ENCODE results near the gene DNAJA4. TPM values are rescaled to one million over a fixed set of nuclear protein-coding genes. Genes with fewer than 3 reads are reported as not detected.

The DNAJA4 gene
- total RNA-seq, 2 experiments from 2014 or later: 47.0 to 48.5 TPM

DNA sequence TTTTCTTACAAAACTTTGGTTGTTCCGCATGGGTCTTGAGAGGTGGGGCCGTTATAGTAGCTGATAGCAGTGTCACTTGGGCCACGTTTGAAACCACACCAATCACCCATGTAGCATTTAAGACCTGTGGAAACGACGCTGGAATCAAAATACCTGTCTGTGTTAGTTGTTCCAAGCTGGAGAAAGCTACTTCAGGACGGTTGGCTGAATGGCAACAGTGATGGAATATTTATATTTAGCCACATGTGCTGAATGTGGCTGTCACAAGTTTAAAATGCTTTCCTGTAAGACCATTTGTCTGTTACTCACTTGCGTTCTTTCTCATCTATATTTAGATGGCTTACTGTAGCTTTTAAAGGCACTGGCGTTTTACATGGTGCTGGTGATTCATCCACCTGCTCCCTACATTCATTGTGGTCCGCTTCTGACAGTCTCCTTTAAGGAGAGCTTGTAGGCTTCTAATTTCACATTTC is 1.4 kb downstream of the DNAJA4 start:
- Histone ChIP-seq H3K9me3 (ENCODE audit: control insufficient read depth in 1 of 2, insufficient read depth in 1 of 2, low read length in 2 of 2) (no peaks in the 10 kb centered on the region), H3K36me3 (ENCODE audit: insufficient read depth, low read length) (peaks cover 1% of the 10 kb centered on the region), H3K27me3 (ENCODE audit: control insufficient read depth in 1 of 2, insufficient read depth in 2 of 2, low read length in 2 of 2) (no peaks in the 10 kb centered on the region), H3K27ac (ENCODE audit: low read depth in 1 of 2, low read length in 2 of 2) (no peak overlapping the region), H3K4me3 (ENCODE audit: low read length) (peak overlapping the region; percentile 70), H3K4me1 (ENCODE audit: insufficient read depth, low read length) (peaks cover 27% of the 10 kb centered on the region)
- POLR2A ChIA-PET: interaction anchor here (0.9 to 3.7 kb wide), 10 partner anchors 34 to 608 kb away, joined by 3 to 63 read pairs (median 7); partner anchors contain the start of genes CIB2, IREB2, MORF4L1 and PSMA4
- H3K9me3 Mint-ChIP-seq: no peaks in the 10 kb centered on the region
- intact Hi-C loops (cut with DNase I, micrococcal nuclease): loop anchor here in 1 of 2 experiments (2.0 kb wide), 1 partner anchor 33 kb away; the partner anchor contains the start of gene SKIC8
- no peak for ATAC-seq (ENCODE audit: poor library complexity)
- H3K4me3 Mint-ChIP-seq: peak overlapping the region; percentile 89
- H3K27me3 Mint-ChIP-seq: no peaks in the 10 kb centered on the region
- peaks cover 13% of the 10 kb centered on the region for H3K36me3 Mint-ChIP-seq (ENCODE audit: low read depth)
- TF ChIP-seq, protein P1, sequence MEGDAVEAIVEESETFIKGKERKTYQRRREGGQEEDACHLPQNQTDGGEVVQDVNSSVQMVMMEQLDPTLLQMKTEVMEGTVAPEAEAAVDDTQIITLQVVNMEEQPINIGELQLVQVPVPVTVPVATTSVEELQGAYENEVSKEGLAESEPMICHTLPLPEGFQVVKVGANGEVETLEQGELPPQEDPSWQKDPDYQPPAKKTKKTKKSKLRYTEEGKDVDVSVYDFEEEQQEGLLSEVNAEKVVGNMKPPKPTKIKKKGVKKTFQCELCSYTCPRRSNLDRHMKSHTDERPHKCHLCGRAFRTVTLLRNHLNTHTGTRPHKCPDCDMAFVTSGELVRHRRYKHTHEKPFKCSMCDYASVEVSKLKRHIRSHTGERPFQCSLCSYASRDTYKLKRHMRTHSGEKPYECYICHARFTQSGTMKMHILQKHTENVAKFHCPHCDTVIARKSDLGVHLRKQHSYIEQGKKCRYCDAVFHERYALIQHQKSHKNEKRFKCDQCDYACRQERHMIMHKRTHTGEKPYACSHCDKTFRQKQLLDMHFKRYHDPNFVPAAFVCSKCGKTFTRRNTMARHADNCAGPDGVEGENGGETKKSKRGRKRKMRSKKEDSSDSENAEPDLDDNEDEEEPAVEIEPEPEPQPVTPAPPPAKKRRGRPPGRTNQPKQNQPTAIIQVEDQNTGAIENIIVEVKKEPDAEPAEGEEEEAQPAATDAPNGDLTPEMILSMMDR (IDR thresholded peaks at IDR 0.05): no peak
- peak overlapping the region; percentile 94 for H3K27ac Mint-ChIP-seq
- CTCF ChIA-PET: interaction anchor here (1.0 to 1.5 kb wide), 5 partner anchors 14 to 158 kb away, joined by 3 to 8 read pairs (median 4); partner anchors contain the start of genes IDH3A and SKIC8
- peak in 2 of 14 experiments; percentile 5 to 28 for DNase-seq
- H3K4me1 Mint-ChIP-seq (ENCODE audit: low read depth): peaks cover 41% of the 10 kb centered on the region

DNA sequence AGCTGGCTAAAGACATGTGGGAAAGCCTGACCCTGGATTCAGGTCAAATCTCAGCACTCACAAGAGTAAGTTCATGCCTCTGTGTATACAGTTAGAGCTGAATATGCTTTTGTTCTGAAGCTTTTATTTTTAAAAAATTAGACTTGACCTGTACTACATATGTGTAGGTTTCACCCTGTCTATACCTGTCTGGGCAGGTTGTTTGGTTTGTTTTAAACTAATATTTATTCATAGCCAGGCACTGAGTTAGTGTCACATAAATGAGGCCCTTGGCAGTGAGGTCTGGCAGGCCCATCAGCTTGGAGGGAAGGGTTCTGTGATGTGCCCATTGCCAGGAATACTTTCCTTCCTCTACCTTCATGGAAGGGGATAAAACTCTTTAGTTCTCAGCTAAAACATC is 1.9 kb downstream of the DNAJA4 start:
- Mint-ChIP-seq H3K27ac (peak overlapping the region; percentile 94), H3K4me1 (ENCODE audit: low read depth) (peaks cover 41% of the 10 kb centered on the region), H3K4me3 (peak overlapping the region; percentile 89), H3K9me3 (no peaks in the 10 kb centered on the region), H3K27me3 (no peaks in the 10 kb centered on the region), H3K36me3 (ENCODE audit: low read depth) (peaks cover 17% of the 10 kb centered on the region)
- DNase-seq: no peak
- H3K4me3 ChIP-seq (ENCODE audit: low read length): no peak overlapping the region
- peaks cover 2% of the 10 kb centered on the region for H3K36me3 ChIP-seq (ENCODE audit: insufficient read depth, low read length)
- no peaks in the 10 kb centered on the region for H3K27me3 ChIP-seq (ENCODE audit: control insufficient read depth in 1 of 2, insufficient read depth in 2 of 2, low read length in 2 of 2)
- CTCF ChIA-PET: interaction anchor here (1.0 to 1.2 kb wide), 3 partner anchors 13 to 117 kb away, joined by 3 to 4 read pairs (median 4); partner anchors contain the start of genes IDH3A and SKIC8
- no peak overlapping the region for H3K27ac ChIP-seq (ENCODE audit: low read depth in 1 of 2, low read length in 2 of 2)
- no peak for ATAC-seq (ENCODE audit: poor library complexity)
- intact Hi-C loops (cut with DNase I, micrococcal nuclease): loop anchor here in 1 of 2 experiments (2.0 kb wide), 1 partner anchor 33 kb away; the partner anchor contains the start of gene SKIC8
- H3K4me1 ChIP-seq (ENCODE audit: insufficient read depth, low read length): peaks cover 27% of the 10 kb centered on the region
- POLR2A ChIA-PET: interaction anchor here (1.0 to 3.7 kb wide), 6 partner anchors 33 to 607 kb away, joined by 3 to 63 read pairs (median 12); partner anchors contain the start of genes IREB2, MORF4L1, PSMA4 and SKIC8
- TF ChIP-seq, protein P1 (IDR thresholded peaks at IDR 0.05): no peak
- no peaks in the 10 kb centered on the region for H3K9me3 ChIP-seq (ENCODE audit: control insufficient read depth in 1 of 2, insufficient read depth in 1 of 2, low read length in 2 of 2)

DNA sequence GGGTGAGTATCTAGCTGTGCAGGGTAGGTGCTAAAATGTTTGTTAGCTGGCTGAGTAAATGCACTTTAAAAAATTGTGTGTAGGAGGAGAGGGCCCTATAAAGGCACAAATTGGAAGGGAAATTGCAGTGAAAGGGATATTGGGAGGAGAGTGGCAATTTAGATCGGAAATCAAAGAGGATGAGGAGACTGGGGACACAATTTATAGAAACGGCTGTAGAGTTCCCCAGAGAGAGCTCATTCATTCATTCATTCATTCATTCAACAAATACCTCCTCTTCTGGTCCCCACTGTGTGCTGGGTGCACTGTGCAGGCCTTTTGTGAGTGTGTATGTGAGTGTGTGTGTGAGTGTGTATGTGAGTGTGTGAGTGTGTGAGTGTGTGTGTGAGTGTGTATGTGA is 2.4 kb downstream of the DNAJA4 start:
- H3K4me3 ChIP-seq (ENCODE audit: low read length): no peak overlapping the region
- peaks cover 27% of the 10 kb centered on the region for H3K4me1 ChIP-seq (ENCODE audit: insufficient read depth, low read length)
- H3K9me3 ChIP-seq (ENCODE audit: control insufficient read depth in 1 of 2, insufficient read depth in 1 of 2, low read length in 2 of 2): no peaks in the 10 kb centered on the region
- CTCF ChIA-PET: interaction anchor here (0.6 to 1.0 kb wide), 2 partner anchors 33 to 1177 kb away, joined by 4 read pairs; partner anchors contain the start of gene SKIC8
- peak overlapping the region; percentile 94 for H3K27ac Mint-ChIP-seq
- no peak overlapping the region for H3K27ac ChIP-seq (ENCODE audit: low read depth in 1 of 2, low read length in 2 of 2)
- no peaks in the 10 kb centered on the region for H3K9me3 Mint-ChIP-seq
- POLR2A ChIA-PET: interaction anchor here (1.0 to 3.7 kb wide), 3 partner anchors 33 to 194 kb away, joined by 3 to 63 read pairs (median 34); partner anchors contain the start of genes IREB2 and SKIC8
- H3K36me3 ChIP-seq (ENCODE audit: insufficient read depth, low read length): peaks cover 4% of the 10 kb centered on the region
- H3K4me1 Mint-ChIP-seq (ENCODE audit: low read depth): peaks cover 41% of the 10 kb centered on the region
- DNase-seq: no peak
- TF ChIP-seq, protein P1 (IDR thresholded peaks at IDR 0.05): no peak
- ATAC-seq (ENCODE audit: poor library complexity): no peak
- peak overlapping the region; percentile 0 for H3K4me3 Mint-ChIP-seq
- no peaks in the 10 kb centered on the region for H3K27me3 Mint-ChIP-seq
- H3K36me3 Mint-ChIP-seq (ENCODE audit: low read depth): peaks cover 23% of the 10 kb centered on the region
- intact Hi-C loops (cut with DNase I, micrococcal nuclease): loop anchor here in 1 of 2 experiments (2.0 kb wide), 1 partner anchor 32 kb away; the partner anchor contains the start of gene SKIC8
- no peaks in the 10 kb centered on the region for H3K27me3 ChIP-seq (ENCODE audit: control insufficient read depth in 1 of 2, insufficient read depth in 2 of 2, low read length in 2 of 2)
